GM18499 (cell line): Measurements from ENCODE around the gene TEX2.

Experiments
- ATAC-seq: cut with Tn5 transposase; IDR thresholded peaks from one replicate; pipeline ENCODE4 v1.9.1; 2021; ENCODE audit warnings: moderate number of reproducible peaks; ENCODE audit not compliant: insufficient read depth, unreplicated experiment

Gene TEX2

GRCh38 chr17:64270885-64271284 lies 7.8 kb upstream of the TEX2 start:
- ATAC-seq = no peak

DNA sequence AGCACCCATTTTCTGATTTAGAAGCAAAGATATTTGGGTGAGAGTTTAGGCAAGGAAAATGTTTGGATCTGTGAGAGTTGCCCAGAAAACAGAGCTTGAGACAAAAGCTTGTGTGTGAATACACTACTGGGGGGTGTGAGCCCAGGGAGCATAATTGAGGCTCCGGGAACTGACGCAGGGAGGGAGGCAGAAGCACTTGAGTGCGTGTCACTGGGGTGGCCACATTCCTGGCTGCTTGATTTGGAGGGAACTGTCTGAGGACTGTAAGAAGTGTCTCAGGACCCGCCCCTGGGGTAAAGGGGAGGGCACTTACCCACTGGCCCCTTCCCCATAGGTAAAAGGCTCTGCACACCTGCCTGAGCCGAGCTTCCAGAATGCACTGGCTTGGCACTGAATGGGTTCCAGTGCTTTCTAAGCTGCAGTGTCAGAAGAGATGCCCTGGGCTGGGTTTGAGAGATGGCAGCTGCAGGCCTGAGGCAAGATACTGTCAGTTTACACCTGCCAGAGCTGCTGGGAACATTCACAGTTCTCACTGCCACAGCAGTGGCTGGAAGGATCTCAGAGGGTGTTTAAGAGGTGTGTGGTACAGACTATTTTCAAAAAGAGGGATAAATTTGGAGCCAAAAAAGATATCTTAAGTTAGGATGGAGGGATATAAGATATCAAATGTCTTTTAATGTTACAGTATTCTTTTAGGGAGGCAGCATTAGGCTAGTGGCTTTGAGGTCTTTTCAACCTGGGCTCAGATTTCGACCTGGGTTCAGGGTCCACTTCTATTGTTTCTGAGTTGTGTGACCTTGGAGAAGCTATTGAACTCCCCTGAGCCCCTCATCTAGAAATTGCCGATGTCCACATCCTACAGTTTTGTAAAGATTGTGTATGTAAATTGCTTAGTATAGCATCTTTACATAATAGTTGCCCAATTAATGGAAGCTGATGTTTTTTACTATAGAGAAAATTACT lies 6.9 kb upstream of the TEX2 start:
- no peak for ATAC-seq

DNA sequence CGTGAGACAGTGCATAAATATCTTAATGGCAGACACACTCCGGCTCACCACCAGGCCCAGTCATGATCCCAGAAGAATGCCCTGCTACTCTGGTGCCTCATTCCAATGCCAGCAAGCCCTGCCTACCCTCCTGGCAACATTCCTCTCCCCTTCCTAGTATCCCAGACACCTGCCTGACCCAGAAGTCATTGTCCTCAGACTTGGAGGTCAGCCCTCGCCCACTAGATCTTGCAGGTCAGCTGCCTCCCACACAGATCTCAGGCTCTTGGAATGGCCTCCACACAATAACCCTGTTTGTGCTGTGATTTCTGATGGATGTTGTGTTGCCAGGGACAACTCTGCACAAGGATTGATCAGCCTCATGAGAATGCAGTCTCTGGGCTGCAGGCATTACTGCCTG lies 1.8 kb upstream of the TEX2 start:
- no peak for ATAC-seq

GRCh38 chr17:64262198-64262999 lies 661 bp downstream of the TEX2 start:
- no peak for ATAC-seq

GRCh38 chr17:64261417-64262145 lies 1.5 kb downstream of the TEX2 start:
- ATAC-seq = no peak

GRCh38 chr17:64260886-64261285 lies 2.2 kb downstream of the TEX2 start:
- no peak for ATAC-seq

DNA sequence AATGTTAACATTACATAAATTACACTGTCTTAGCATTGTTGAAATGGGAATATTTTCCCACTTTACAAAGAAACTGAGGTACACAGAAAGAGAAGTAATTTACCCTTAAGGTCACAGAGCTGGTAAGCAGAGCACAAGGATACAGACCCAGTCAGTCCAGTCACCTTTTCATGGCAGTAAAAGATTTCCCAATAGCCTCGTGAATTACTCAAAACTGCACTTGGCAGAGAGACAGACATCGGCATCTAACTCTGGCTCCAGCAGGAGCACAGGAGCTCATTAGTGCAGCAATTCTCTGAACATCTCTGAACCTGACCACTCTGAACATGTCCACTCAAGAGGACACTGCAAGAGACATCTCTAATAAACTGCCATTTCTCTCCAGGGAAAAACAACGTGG lies 3.1 kb downstream of the TEX2 start:
- ATAC-seq = no peak

DNA sequence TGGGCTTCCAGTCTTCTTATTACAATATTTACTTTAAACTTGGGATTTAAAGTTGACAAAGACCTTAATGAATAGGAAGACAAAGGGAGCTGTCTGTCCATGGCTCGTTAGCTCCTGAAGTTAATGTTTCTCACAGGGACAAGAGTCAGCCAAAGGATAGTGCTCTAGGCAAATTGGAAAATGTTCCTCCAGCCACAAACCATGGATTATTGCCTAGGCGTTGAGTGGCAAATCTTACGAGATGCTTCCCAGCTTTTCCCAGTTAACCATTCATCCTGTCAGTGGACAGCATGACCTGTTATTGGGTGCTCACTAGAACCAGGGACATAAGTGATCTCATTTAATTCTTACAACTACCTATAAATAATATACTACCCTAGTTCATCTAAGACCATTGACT lies 3.6 kb downstream of the TEX2 start:
- no peak for ATAC-seq

DNA sequence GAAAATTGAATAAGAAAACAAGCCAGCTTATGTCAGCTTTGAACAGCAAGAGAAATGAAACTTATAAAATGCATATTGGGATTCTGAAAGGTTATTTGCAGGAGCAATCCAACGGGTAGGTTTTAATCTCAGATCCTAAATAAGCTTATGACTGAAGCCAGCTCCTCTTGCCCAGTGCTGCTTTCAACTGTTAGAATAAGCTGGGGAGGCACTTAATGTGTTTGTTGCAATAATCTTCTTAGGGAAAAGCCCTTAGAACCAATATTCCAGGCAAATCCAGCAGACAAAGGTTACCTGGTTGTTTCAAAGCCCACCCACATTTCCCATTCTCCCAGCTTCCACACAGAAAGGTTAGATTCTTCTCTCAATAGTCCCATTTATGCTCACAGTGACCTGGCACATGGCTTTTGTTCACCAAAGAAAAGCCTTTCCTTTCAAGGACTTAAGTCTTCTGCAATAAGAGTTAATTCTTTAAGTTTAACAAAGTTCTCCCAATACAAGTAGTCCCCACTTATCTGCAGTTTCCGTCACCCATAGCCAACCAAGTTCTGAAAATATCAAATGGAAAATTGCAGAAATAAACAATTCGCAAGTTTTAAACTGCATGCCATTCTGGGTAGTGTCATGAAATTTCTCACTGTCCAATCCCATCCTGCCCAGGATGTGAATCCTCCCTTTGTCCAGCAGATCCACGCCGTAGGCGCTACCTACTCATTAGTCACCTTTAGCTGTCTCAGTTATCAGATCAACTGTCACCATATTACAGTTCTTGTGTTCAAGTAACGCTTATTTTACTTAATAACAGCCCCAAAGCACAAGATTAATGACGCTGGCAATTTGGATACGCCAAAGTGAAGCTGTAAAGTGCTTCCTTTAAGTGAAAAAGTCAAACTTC lies 5.9 kb downstream of the TEX2 start:
- ATAC-seq = no peak

DNA sequence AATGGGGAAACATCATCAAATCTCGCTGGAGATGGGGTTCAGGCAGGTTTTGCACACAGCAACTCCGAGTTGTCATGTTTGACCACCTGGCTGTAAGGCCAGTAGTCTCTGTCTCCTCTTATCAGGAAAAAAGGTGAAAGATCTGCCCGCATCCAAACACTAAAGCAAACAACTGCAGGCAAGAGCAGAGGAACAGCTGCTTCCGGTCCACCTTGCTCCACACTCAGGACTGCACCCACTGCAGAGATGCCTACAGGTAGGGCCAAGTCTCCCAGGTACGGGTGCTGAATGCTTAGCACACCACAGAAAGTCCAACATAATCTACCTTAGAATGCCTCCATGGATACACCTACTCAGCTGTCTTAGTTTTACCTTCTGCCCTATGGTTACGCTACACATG lies 7.3 kb downstream of the TEX2 start:
- ATAC-seq = no peak

- ATAC-seq = no peak
Observed at GRCh38 chr17:64254755-64255154, 8.3 kb downstream of the TEX2 start.

DNA sequence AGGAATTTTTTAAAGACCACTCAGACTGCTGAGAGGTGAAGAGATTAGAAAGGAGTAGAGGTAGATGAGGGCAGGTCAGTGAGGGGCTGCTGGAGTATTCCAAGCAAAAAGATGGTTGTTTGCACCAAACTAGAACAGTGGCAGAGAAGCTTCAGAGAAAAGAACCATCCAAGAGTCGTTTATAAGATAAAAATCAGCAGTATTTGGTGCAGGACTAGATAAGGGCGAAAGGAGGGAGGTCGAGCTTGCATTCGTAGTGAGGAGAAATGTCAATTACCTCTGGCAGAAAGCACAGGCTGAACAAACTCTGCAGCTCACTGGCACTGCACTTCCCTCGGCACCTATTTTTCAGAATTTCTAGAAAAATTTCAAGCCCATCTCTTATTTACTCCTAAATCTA lies 9.6 kb downstream of the TEX2 start:
- ATAC-seq = no peak

GRCh38 chr17:64252831-64253230 lies 10.2 kb downstream of the TEX2 start:
- no peak for ATAC-seq

- no peak for ATAC-seq
Observed at GRCh38 chr17:64250233-64250835, 12.7 kb downstream of the TEX2 start.

- no peak for ATAC-seq
Observed at GRCh38 chr17:64247836-64248235, 15.2 kb downstream of the TEX2 start.

DNA sequence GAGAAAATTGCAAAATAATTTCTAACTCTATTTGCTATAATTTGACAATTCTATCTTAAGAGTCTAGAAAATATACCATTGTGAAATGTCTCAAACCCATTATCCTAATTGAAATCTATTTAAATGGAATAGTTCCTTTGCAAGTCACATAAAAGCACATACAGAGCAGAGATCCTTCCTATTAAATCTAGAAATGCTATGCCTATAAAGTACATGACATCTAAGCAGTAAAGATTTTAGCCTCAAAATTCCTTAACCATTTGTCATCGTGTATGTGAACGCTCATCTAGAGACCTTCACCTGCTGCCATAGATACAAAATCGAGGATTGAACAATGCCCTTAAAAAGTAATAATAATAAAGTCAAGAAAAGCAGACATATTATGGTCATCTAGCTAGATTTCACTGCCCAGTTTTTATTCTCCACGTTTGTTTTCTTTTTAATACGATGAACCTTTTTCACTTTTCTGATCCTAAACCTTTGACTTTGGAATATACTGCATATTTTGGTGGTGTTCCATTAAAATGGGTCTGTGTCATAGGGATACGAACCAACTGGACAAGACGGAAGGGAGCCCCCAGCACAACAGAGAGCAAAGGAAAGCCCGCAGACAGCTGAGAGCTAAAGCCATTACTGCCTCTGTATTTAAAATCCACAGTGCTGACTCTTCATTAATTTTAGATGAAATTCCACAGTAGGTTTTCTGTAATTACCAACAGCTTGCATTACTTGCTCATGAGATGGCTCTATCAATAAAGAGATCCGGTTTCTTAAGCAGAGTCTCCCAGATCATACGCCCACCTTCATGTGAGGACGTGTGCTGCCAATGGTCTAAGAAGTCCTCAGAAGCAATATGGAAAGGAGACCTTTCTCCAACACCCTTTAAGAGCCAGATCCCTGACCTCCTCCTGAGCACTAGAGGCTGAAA lies 17.6 kb downstream of the TEX2 start:
- no peak for ATAC-seq

- no peak for ATAC-seq
Observed at GRCh38 chr17:64244165-64244564, 18.9 kb downstream of the TEX2 start.

DNA sequence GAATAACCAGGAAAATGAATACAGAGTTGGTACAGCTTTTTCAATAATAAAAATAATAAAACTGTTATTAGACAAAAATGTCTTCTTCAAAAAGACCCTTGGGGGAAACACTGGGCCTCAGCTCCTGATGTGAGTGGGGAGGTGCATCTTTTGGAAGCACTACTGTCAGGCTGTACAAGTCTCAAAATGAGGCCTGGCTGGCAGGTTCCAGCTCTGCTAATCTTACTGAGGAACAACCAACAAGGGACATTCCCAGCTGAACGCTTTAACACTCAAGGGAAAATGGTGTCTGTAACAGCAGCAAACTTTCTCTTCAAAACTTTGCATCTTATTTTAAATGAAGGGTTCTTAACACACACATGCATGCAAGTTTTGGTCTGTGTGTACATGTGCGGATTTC lies 19.7 kb downstream of the TEX2 start:
- no peak for ATAC-seq
